Panc1 (cell line): ENCODE data around the gene PRMT5. TPM values are rescaled to one million over a fixed set of nuclear protein-coding genes. Genes with fewer than 3 reads are reported as not detected.

Source experiments
- ATAC-seq: fragments of 200-7000 bp; cut with Tn5 transposase; 2 replicates; pipeline ENCODE4 v1.9.1; 2020; ENCODE audit warnings: mild to moderate bottlenecking, moderate library complexity
- BruUV-seq: library from RNA; stranded (reverse); fragments of 400-500 nt; replicated peaks from 2 replicates; lab custom pipeline; 2021; lab: Mats Ljungman, UMichigan
- CTCF ChIA-PET: fragments of 300-600 bp; sonication (Branson Sonifier 250); formaldehyde crosslinking; loops from one replicate; lab custom pipeline; 2022; ENCODE audit warnings: antibody characterized with exemption; lab: Charles Lee
- POLR2A ChIA-PET: fragments of 300-600 bp; sonication (Branson Sonifier 250); formaldehyde crosslinking; loops from one replicate; lab custom pipeline; 2022; ENCODE audit warnings: antibody characterized with exemption; lab: Charles Lee
- DNase-seq: peaks from one replicate; pipeline ENCODE4 v3.0.0-alpha.2; 2010; ENCODE audit warnings: low read depth, low spot score
- H3K27ac ChIP-seq: 2 replicates; pipeline ENCODE4 v1.5.1; 2011; ENCODE audit warnings: mild to moderate bottlenecking, low read length, inconsistent platforms
- H3K27me3 ChIP-seq: fragments of 200-500 bp; sonication (Bioruptor generic); 2 replicates; pipeline ENCODE4 v1.6.0; 2014; ENCODE audit warnings: low read length, inconsistent platforms; ENCODE audit not compliant: control insufficient read depth, insufficient read depth
- H3K36me3 ChIP-seq: fragments of 200-500 bp; sonication (Bioruptor generic); 2 replicates; pipeline ENCODE4 v1.5.1; 2014; ENCODE audit warnings: inconsistent platforms, mild to moderate bottlenecking, low read length, moderate library complexity; ENCODE audit not compliant: control insufficient read depth, insufficient read depth
- H3K4me1 ChIP-seq: 2 replicates; pipeline ENCODE4 v1.5.1; 2011; ENCODE audit warnings: inconsistent platforms, mild to moderate bottlenecking, low read length, moderate library complexity; ENCODE audit not compliant: control insufficient read depth, insufficient read depth
- H3K4me3 ChIP-seq, 2 experiments: 2 replicates each; pipeline ENCODE4 v1.5.1; 2011 to 2012; ENCODE audit warnings: low read depth in 2 of 2, low read length in 2 of 2, mild to moderate bottlenecking in 2 of 2, inconsistent platforms in 1 of 2, moderate library complexity in 1 of 2
- H3K9me3 ChIP-seq: fragments of 200-500 bp; sonication (Bioruptor generic); 2 replicates; pipeline ENCODE4 v1.5.1; 2014; ENCODE audit warnings: low read depth, mild to moderate bottlenecking, inconsistent platforms, low read length, moderate library complexity; ENCODE audit not compliant: control insufficient read depth, insufficient read depth
- CTCF ChIP-seq: fragments of 450-650 bp; IDR thresholded peaks from 2 replicates; pipeline ENCODE4 v1.5.1; 2017; ENCODE audit warnings: mild to moderate bottlenecking
- POLR2AphosphoS5 ChIP-seq: IDR thresholded peaks from 2 replicates; pipeline ENCODE4 v1.6.1; 2012; ENCODE audit warnings: mild to moderate bottlenecking, low read depth, low read length, moderate library complexity
- REST ChIP-seq, 2 experiments: IDR thresholded peaks; 2 replicates each; pipeline ENCODE4 v1.6.1; 2011 to 2012; ENCODE audit warnings: low read depth in 2 of 2, control low read depth in 1 of 2, low read length in 1 of 2, mild to moderate bottlenecking in 1 of 2, moderate library complexity in 1 of 2; ENCODE audit not compliant: insufficient read depth in 1 of 2
- SIN3A ChIP-seq: IDR thresholded peaks from 2 replicates; pipeline ENCODE4 v1.6.1; 2012; ENCODE audit warnings: low read depth, mild to moderate bottlenecking, low read length, moderate library complexity, borderline replicate concordance; ENCODE audit not compliant: insufficient read depth
- TCF7L2 ChIP-seq: IDR thresholded peaks from 2 replicates; pipeline ENCODE4 v1.6.1; 2011; ENCODE audit warnings: mild to moderate bottlenecking, low read depth, low read length, inconsistent platforms
- in situ Hi-C: cut with HindIII; loops from 2 replicates; pipeline ENCODE4 v1.10.0; 2016; ENCODE audit warnings: low sequenced_read_pairs, low pct_unique_long_range_greater_than_20kb
- intact Hi-C: fragments of 100-400 bp; cut with micrococcal nuclease; formaldehyde crosslinking; loops from one replicate; pipeline ENCODE4 v1.10.0; 2022; ENCODE audit not compliant: unreplicated experiment
- total RNA-seq: library from RNA; stranded (reverse); gene quantifications from one replicate; pipeline ENCODE4 v1.2.1, GENCODE V29; 2021; ENCODE audit not compliant: unreplicated experiment

The PRMT5 gene
- total RNA-seq, 1 experiment from 2014 or later = 108 TPM

GRCh38 chr14:22875003-22875747 lies 54.0 kb downstream of the PRMT5 start:
- BruUV-seq = no TSS peak
- TF ChIP-seq CTCF = no peak
- no peak for TF ChIP-seq TCF7L2
- no peak for TF ChIP-seq REST (IDR thresholded peaks at IDR 0.05; ENCODE audit: insufficient read depth in 1 of 2, low read depth in 2 of 2, low read length in 1 of 2)
- no peak for TF ChIP-seq POLR2AphosphoS5
- TF ChIP-seq SIN3A = no peak
- no peaks in the 10 kb centered on the region for H3K9me3 ChIP-seq
- ChIA-PET POLR2A (no interaction called here), CTCF (no interaction called here)
- in situ Hi-C loops (no loop called here), intact Hi-C loops (no loop called here)
- H3K4me3 ChIP-seq = no peak overlapping the region
- H3K27me3 ChIP-seq = no peaks in the 10 kb centered on the region
- no peak for ATAC-seq
- H3K27ac ChIP-seq = no peak overlapping the region
- peaks cover 8% of the 10 kb centered on the region; the same call in 1 of the 2 replicates for H3K4me1 ChIP-seq
- no peak for DNase-seq
- H3K36me3 ChIP-seq = no peaks in the 10 kb centered on the region; the same call in none of the 2 replicates

- intact Hi-C loops = no loop called here
- in situ Hi-C loops = no loop called here
- Histone ChIP-seq H3K9me3 (no peaks in the 10 kb centered on the region), H3K27ac (peak overlapping the region; percentile 80), H3K36me3 (no peaks in the 10 kb centered on the region; the same call in 1 of the 2 replicates), H3K27me3 (no peaks in the 10 kb centered on the region), H3K4me1 (peaks cover 8% of the 10 kb centered on the region; the same call in 1 of the 2 replicates), H3K4me3 (peak overlapping the region; percentile 67 to 84)
- no peak for TF ChIP-seq REST (IDR thresholded peaks at IDR 0.05; ENCODE audit: insufficient read depth in 1 of 2, low read depth in 2 of 2, low read length in 1 of 2)
- no peak for TF ChIP-seq TCF7L2
- TF ChIP-seq POLR2AphosphoS5 = no peak
- no peak; the same call in 1 of the 2 replicates for TF ChIP-seq CTCF
- TSS peak; percentile 50 for BruUV-seq
- ATAC-seq (no peak), DNase-seq (no peak)
- ChIA-PET POLR2A (interaction anchor here (0.6 kb wide), 1 partner anchor 295 kb away, joined by 8 read pairs; no protein-coding TSS in a partner anchor), CTCF (interaction anchor here (0.6 to 1.0 kb wide), 6 partner anchors 14 to 593 kb away, joined by 3 to 14 read pairs (median 6); no protein-coding TSS in a partner anchor)
Measured at GRCh38 chr14:22872833-22873520, 56.2 kb downstream of the PRMT5 start.
